GM13977 (cell line): ENCODE data around the gene SH3RF2.
"Not testable (repeated sequence)": the region's sequence is repeated elsewhere in the genome, so short reads cannot be mapped to it uniquely, and the experiment has no call there.

ENCODE experiments used
- DNase-seq: peaks from one replicate; pipeline ENCODE4 v3.0.0; 2012; ENCODE audit warnings: low spot score
- in situ Hi-C: fragments of 300-500 bp; cut with MboI; formaldehyde crosslinking; loops from one replicate; pipeline ENCODE4 v1.12.0; 2022; ENCODE audit warnings: low sequenced_read_pairs, low pct_unique_long_range_greater_than_20kb, mixed read lengths, inconsistent platforms; ENCODE audit not compliant: unreplicated experiment
- TF ChIP-seq, protein P1 (sequence below): IDR thresholded peaks from 2 replicates; pipeline ENCODE4 v1.5.1; 2012; ENCODE audit warnings: mild to moderate bottlenecking, control low read depth; ENCODE audit not compliant: insufficient read depth; ENCODE audit errors: extremely low read depth, missing control alignments

SH3RF2 gene, protein sequence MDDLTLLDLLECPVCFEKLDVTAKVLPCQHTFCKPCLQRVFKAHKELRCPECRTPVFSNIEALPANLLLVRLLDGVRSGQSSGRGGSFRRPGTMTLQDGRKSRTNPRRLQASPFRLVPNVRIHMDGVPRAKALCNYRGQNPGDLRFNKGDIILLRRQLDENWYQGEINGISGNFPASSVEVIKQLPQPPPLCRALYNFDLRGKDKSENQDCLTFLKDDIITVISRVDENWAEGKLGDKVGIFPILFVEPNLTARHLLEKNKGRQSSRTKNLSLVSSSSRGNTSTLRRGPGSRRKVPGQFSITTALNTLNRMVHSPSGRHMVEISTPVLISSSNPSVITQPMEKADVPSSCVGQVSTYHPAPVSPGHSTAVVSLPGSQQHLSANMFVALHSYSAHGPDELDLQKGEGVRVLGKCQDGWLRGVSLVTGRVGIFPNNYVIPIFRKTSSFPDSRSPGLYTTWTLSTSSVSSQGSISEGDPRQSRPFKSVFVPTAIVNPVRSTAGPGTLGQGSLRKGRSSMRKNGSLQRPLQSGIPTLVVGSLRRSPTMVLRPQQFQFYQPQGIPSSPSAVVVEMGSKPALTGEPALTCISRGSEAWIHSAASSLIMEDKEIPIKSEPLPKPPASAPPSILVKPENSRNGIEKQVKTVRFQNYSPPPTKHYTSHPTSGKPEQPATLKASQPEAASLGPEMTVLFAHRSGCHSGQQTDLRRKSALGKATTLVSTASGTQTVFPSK

GRCh38 chr5:145936401-145937131 is at the start of gene SH3RF2:
Gene SH3RF2 (plus strand): TSS chr5:145936578. CDS start chr5:145937929, 1,351 bp downstream.
- no peak for DNase-seq
- in situ Hi-C loops = no loop called here
- TF ChIP-seq, protein P1, sequence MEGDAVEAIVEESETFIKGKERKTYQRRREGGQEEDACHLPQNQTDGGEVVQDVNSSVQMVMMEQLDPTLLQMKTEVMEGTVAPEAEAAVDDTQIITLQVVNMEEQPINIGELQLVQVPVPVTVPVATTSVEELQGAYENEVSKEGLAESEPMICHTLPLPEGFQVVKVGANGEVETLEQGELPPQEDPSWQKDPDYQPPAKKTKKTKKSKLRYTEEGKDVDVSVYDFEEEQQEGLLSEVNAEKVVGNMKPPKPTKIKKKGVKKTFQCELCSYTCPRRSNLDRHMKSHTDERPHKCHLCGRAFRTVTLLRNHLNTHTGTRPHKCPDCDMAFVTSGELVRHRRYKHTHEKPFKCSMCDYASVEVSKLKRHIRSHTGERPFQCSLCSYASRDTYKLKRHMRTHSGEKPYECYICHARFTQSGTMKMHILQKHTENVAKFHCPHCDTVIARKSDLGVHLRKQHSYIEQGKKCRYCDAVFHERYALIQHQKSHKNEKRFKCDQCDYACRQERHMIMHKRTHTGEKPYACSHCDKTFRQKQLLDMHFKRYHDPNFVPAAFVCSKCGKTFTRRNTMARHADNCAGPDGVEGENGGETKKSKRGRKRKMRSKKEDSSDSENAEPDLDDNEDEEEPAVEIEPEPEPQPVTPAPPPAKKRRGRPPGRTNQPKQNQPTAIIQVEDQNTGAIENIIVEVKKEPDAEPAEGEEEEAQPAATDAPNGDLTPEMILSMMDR = no peak

- DNase-seq = no peak
- in situ Hi-C loops = no loop called here
- TF ChIP-seq, protein P1 = no peak
These were observed 49.2 kb upstream of the SH3RF2 start for GRCh38 chr5:145887217-145887616.

DNA sequence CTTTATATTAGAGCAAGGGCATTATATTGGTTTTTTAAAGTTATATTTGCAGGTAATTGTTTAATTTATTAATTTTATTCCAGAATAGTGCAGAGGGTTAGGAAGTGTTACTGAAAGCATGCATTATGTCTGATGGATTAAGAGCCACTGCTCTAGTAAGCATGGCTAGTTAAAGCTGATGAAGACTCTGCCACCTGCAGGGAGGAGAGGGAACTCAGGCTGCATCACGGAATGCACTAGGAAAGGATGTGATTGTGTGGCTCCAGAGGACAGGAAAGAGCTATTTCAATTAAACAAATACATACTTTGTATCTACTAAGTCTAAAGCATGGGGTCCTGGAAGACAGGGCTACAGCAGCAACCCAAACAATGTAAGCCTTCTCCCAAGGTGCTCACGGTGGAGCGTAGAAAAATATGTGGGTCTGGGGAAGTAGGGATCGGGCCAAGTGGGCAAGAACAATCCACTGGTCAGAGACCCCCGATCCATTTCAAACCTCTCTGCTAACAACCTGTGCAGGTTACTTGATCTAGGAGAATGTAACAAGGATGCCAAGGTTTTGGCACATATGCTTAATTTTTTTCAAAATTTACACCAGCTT is 48.3 kb upstream of the SH3RF2 start:
- no peak for DNase-seq
- in situ Hi-C loops = no loop called here
- TF ChIP-seq, protein P1 = peak; percentile 31

DNA sequence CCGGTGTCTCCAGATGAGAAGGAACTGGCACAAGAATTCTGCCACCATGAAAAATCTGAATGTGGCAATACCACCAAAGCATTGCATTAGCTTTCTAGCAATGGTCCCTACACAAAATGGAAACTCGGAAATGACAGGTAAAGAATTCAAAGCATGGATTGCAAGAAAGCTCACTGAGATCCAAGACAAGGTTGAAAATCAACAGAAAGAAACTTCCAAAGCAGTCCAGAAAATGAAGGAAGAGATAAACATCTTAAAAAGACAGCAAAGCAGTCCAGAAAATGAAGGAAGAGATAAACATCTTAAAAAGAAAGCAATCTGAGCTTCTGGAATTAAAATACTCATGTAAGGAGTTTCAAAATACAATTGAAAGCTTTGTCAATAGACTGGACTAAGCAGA is 46.8 kb upstream of the SH3RF2 start:
- TF ChIP-seq, protein P1 = no peak
- in situ Hi-C loops = no loop called here
- DNase-seq = no peak

DNA sequence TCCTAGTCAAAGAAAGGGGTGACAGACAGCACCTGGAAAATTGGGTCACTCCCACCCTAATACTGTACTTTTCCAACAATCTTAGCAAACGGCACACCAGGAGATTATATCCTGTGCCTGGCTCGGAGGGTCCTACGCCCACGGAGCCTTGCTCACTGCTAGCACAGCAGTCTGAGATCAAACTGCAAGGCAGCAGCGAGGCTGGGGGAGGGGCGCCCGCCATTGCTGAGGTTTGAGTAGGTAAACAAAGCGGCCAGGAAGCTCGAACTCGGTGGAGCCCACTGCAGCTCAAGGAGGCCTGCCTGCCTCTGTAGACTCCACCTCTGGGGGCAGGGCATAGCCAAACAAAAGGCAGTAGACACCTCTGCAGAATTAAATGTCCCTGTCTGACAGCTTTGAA is 45.0 kb upstream of the SH3RF2 start:
- in situ Hi-C loops, DNase-seq: not testable (repeated sequence)

- DNase-seq = no peak
- TF ChIP-seq, protein P1 = no peak
- in situ Hi-C loops = no loop called here
These were observed 38.2 kb upstream of the SH3RF2 start for GRCh38 chr5:145898171-145898570.

DNA sequence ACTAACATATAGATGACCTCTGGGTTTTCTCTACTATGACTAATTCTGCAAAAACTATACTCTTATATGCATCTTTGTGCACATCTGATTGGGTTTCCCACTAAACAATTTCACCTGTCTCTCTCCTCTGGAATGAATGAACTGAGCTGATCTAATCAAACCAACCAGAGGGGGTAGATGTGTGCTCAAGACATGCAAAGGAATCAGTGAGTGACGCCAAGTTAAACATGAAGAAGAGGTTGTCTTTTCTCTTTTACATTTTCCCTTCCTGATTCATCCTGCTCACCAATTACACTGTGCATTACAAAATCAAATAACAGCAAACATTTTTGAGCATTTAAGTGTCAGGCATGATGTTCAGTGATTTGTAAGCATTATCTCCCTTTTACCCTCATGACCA is 34.0 kb upstream of the SH3RF2 start:
- in situ Hi-C loops = no loop called here
- TF ChIP-seq, protein P1 = no peak
- DNase-seq = no peak
